Skeletal muscle satellite cell (primary cell): Measurements from ENCODE around the gene ATXN7L2.
A peak's percentile ranks its signal among the peaks of the same experiment; 100 is the strongest.

Experiments
- H3K27me3 ChIP-seq: 2 replicates; pipeline ENCODE4 v1.7.0; 2013; ENCODE audit warnings: low read length; ENCODE audit not compliant: control insufficient read depth, insufficient read depth
- H3K36me3 ChIP-seq: 2 replicates; pipeline ENCODE4 v1.7.0; 2013; ENCODE audit warnings: mild to moderate bottlenecking, control low read depth, low read length; ENCODE audit not compliant: insufficient read depth
- H3K4me1 ChIP-seq: 2 replicates; pipeline ENCODE4 v1.7.0; 2013; ENCODE audit warnings: low read length; ENCODE audit not compliant: control insufficient read depth, insufficient read depth
- H3K4me2 ChIP-seq: 2 replicates; pipeline ENCODE4 v1.7.0; 2013; ENCODE audit warnings: mild to moderate bottlenecking, low read length
- H3K4me3 ChIP-seq: 2 replicates; pipeline ENCODE4 v1.7.0; 2013; ENCODE audit warnings: low read length
- H3K9ac ChIP-seq: 2 replicates; pipeline ENCODE4 v1.7.0; 2013; ENCODE audit warnings: mild to moderate bottlenecking, low read depth, low read length, moderate library complexity
- H3K9me3 ChIP-seq: replicated peaks from 2 replicates; pipeline ENCODE4 v1.7.0; 2013; ENCODE audit warnings: mild to moderate bottlenecking, control low read depth, low read length

ATXN7L2 gene

DNA sequence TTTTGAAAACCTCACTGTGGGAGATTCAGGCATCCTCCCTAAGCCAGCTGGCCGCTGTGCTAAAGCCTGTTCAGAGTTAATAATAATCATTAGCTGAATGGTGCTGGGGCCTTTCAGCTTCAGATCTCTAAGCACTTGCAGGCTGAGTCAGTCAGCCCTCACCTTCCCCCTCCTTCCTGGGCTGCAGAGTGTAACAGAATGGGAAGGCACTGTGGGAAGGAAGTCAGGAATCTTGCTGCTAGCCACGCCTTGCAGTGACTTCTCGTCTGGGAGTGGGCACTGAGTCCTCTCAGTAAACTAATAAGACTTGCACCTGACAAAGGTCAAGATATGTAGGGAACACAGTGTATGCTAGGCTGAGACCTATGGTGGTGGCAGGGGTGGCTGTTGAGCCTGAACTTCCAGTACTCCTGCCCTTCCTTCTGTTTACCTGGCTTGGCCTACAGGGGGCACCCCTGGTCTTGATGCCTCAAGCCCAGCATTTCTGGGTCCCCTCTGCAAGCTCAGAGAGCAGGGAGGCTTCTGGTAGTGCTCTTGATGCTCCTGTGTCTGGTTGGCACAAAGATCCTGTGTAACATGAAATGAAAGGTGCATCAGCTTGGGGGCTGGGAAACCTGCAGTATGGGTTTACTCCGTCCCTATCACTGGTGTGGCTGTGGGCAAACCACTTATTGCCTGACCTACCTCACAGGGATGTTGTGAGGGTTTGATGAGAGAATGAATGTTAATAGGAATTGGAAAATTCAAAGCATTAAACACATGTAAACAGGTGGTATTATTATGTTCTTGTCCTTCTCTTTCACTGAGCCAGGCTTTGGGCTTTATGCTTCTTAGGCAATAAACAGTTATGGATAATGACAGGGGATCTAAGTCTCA is 16.2 kb downstream of the ATXN7L2 start:
- Histone ChIP-seq H3K4me3 (no peak overlapping the region), H3K36me3 (peaks cover 31% of the 10 kb centered on the region), H3K4me2 (no peak overlapping the region), H3K4me1 (peaks cover 21% of the 10 kb centered on the region), H3K9me3 (no peaks in the 10 kb centered on the region), H3K27me3 (no peaks in the 10 kb centered on the region), H3K9ac (no peak overlapping the region)

DNA sequence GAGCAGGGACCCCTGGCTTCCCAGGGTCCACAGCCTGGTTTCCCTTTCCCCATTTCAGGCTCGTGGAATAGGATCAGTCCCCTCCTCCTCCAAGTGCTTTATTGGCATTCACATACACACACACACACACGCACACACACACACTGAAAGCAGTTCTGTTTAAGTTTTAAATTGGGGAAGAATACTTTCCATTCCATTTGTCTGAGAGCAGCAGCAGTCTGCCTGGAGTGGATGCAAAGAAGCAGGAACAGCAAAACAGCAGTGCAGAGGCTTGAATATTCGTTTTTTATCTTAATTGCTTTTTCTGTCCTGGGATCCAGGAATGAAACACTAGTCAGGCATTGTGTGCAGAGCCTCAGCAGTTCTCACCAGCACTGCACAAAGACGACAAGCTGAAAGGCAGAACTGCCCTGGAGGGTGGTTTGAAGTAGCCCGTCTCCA is 17.3 kb downstream of the ATXN7L2 start:
- Histone ChIP-seq H3K4me1 (peaks cover 18% of the 10 kb centered on the region), H3K9ac (no peak overlapping the region)

DNA sequence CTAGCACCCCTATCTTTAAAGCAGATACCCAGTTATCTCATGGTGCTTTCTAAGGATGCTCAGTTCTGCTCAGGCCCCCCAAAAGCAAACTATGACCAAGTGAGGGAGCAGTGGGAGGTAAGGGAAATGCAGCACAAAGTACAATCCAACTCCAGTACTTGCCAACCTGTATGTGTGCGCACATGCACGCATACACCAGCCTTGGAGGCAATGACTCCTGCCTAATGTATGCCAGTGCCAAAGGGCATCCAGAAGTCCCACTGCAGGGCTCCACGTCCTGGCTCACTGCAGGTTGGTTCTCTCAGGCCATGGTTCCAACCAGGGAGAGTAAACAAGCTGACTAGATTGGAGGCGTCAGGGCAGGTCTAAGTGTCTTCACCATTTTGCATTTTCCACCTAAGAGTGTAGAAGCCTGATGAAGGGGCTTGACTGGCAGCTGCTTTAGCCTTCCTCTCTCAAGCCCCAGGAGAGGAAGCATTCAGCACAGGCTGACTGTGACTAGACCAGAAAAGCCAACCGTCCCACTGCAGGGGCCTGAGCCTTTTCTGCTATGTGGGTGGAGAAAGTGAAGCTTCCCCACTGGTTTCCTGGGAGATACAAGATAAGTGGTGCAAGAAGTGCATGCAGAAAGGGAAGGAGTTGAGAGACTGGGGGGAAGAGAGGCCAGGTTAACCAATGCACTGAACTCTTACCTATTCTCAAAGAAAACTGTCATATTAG is 18.1 kb downstream of the ATXN7L2 start:
- Histone ChIP-seq H3K27me3 (no peaks in the 10 kb centered on the region), H3K4me1 (peaks cover 18% of the 10 kb centered on the region), H3K36me3 (peaks cover 18% of the 10 kb centered on the region), H3K9ac (no peak overlapping the region), H3K9me3 (no peaks in the 10 kb centered on the region), H3K4me3 (no peak overlapping the region), H3K4me2 (no peak overlapping the region)

More for the DNA sequence above, 17.3 kb downstream of the ATXN7L2 start:
- no peak overlapping the region for H3K4me2 ChIP-seq
- H3K9me3 ChIP-seq = no peaks in the 10 kb centered on the region
- no peaks in the 10 kb centered on the region for H3K27me3 ChIP-seq
- H3K4me3 ChIP-seq = no peak overlapping the region
- peaks cover 26% of the 10 kb centered on the region for H3K36me3 ChIP-seq

DNA sequence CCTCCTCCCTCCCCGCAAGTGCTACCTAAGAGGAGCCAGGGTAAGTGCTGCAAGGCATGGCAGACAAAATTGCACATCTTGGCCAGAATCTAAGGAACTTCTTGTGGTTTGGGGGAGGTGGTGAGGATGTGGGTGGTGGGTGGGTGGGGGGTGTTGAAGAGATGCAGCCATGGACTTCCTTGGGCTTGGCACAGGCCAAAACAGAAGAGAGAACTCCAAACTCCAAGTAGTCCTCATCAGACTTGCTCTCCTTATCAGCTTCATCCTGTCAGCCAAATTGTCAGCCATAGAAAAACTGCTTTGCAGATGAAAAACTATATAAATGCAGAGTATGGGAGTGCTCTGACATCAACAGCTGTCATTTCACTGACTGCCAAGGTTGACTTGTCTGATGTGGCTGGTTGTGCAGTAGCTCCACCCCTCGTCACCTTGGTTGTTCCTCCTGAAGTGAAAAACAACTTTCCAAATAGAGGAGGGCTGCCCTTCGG is 18.7 kb downstream of the ATXN7L2 start:
- Histone ChIP-seq H3K4me2 (no peak overlapping the region), H3K4me3 (no peak overlapping the region), H3K9me3 (no peaks in the 10 kb centered on the region), H3K27me3 (peaks cover 4% of the 10 kb centered on the region), H3K36me3 (peaks cover 16% of the 10 kb centered on the region), H3K4me1 (peaks cover 18% of the 10 kb centered on the region), H3K9ac (no peak overlapping the region)

DNA sequence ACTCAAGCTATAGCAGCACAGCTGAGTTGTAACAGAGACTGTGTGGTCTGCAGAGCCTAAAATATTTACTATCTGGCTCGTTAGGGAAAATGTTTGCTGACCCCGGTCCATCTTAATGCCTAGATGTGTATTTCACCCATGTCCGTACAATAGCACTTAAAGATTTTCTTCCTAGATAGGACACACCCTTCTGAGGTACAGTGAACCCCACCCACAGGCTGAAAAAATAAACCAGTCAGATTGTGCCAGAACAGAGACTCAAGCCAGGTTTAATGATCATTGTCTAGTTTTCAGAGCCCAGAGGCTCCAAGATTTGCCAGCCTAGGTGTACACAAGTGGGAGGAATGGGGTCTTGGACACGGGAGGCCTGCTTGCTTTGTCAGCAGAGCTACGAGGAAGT is 20.2 kb downstream of the ATXN7L2 start:
- Histone ChIP-seq H3K4me2 (no peak overlapping the region), H3K4me3 (no peak overlapping the region), H3K9ac (no peak overlapping the region), H3K9me3 (no peaks in the 10 kb centered on the region), H3K36me3 (peaks cover 11% of the 10 kb centered on the region), H3K27me3 (peaks cover 20% of the 10 kb centered on the region), H3K4me1 (peaks cover 9% of the 10 kb centered on the region)

DNA sequence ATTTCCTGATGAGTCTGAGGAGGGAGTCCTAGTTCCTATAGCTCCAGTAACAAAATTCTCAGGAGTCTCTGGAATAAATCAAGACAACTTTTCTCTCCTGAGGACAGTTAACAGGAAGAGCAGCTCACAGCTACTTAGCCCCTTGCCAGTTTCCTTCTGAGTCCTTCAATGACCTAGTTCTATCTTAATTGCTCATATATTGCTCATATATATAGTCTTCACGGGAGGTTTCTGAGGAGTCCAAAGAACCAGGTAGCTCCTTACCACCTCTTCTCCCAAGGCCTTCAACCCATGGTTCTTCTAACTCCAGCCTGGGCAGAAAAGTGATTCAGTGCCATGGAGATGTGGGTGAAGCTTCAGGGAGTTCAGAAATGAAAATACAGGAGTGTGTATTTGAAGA is 21.3 kb downstream of the ATXN7L2 start:
- Histone ChIP-seq H3K36me3 (peaks cover 11% of the 10 kb centered on the region), H3K4me1 (peaks cover 4% of the 10 kb centered on the region), H3K9ac (no peak overlapping the region), H3K4me3 (no peak overlapping the region), H3K4me2 (no peak overlapping the region), H3K27me3 (peaks cover 24% of the 10 kb centered on the region), H3K9me3 (no peaks in the 10 kb centered on the region)

DNA sequence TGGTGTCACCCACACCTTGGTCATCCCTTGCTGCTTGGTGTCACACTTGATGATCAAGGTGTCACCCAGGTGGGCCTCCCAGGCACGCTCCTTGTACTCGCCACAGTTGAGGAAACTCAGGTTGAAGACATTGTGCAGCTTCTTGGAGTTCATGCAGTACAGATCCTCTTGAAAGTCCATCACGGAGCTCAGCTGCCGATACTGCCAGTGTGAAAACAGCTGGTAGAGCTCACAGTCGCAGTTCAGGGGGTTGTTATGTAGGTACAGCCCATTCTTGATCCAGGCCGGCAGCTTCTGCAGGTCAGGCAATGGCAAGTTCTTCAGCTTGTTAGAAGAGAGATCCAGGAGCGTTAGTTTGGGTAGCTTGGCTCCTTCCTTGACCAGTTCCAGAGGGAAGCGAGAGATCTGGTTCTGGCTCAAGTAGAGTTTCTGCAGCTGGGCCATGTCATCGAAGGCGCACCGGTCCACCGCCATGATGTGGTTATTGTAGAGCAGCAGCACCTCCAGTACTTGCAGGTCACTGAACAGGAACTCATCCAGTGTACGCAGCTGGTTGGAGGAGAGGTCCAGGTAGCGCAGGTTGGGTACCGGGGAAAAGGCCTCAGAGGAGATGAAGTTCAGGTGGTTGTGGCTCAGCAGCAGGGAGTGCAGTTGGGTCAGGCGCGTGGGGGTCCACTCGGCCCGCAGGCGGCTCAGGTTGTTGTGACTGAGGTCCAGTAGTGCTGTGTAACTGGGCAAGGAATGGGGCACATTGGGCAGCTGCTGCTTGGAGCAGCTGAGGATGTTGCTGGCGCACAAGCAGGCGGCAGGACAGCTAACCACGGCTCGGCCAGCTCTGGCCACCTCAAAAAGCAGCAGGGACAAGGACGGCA is 24.5 kb downstream of the ATXN7L2 start:
- H3K9ac ChIP-seq = no peak overlapping the region
- no peaks in the 10 kb centered on the region for H3K9me3 ChIP-seq
- peaks cover 9% of the 10 kb centered on the region for H3K4me1 ChIP-seq
- H3K27me3 ChIP-seq = peaks cover 40% of the 10 kb centered on the region
- no peak overlapping the region for H3K4me3 ChIP-seq
- H3K4me2 ChIP-seq = no peak overlapping the region
- H3K36me3 ChIP-seq = no peaks in the 10 kb centered on the region

DNA sequence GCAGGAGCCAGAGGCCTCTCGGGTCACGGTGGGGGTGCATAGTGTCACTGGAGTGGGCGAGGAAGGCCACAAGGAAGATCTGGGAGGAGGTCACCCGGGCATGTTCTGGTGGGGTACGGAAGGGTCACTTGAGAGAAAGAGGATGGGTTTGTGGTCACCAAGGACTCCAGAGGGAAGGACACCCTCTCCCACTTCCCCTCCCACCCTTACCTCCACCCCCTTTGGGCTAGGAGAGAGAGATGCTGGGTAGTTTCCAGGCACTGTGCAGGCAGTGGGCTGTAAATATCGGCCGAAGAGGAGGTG is 25.1 kb downstream of the ATXN7L2 start:
- no peak overlapping the region for H3K9ac ChIP-seq

DNA sequence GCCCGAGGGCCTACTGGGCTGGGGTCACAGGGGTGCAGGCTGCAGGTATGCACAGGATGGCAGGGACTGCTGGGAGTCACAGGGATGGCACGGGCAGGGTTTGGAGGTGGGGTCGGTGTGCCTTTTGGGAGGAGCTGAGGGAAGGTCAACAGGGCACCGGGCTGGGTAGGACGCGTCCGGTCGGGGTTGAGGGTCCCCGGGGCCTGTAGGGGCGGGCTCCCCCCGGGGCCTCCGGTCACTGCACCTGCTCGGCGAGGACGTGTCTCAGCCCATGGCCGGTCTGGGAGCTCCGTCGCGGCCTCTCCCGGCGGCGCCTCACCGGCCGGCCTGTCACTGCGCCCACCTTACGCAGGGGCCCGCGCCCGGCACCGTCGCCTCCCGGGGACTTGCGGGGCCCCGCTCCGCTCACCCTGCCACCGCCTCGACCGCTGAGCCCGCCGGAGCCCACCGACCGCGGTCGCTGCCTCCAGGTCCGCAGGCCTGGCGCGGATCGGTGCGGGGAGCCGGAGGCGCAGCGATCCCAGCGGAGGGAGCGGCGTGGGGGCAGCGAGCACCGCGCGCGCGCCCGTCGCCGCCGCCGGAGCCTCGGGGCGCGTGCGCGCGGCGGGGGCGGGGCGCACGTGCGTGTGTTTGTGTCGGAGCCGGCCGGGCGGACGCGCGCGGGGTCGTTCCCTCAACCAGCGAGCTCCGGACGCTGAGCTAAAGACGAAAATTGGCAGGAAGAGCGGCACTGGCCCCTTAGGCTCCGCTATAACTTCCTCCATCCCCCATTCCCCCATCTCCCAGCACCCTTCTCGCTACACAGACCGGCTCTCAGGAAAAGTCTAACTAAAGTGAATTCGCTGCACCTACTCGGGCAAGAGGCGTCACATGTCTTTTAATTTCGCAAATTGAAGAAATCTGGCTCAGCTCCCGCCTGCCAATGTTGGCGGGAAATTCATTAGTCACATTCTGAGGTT is 25.8 kb downstream of the ATXN7L2 start, which contains the start of gene AMIGO1:
Gene AMIGO1, minus strand, starts transcription at position 552 of the 959 bp plus-strand sequence. CDS start 815 bp downstream, outside the sequence.
- peak within 1 kb of the TSS; percentile 95 for H3K4me2 ChIP-seq
- H3K4me3 ChIP-seq = peak within 1 kb of the TSS; percentile 81
- no peaks in the 10 kb centered on the region for H3K9me3 ChIP-seq
- no peaks in the 10 kb centered on the region for H3K36me3 ChIP-seq
- H3K4me1 ChIP-seq = peaks cover 9% of the 10 kb centered on the region
- H3K27me3 ChIP-seq = peaks cover 40% of the 10 kb centered on the region
- peak within 1 kb of the TSS; percentile 42 for H3K9ac ChIP-seq

More for the DNA sequence above, 25.1 kb downstream of the ATXN7L2 start:
- Histone ChIP-seq H3K9me3 (no peaks in the 10 kb centered on the region), H3K4me3 (no peak overlapping the region), H3K4me2 (peak overlapping the region; percentile 95), H3K4me1 (peaks cover 9% of the 10 kb centered on the region), H3K36me3 (no peaks in the 10 kb centered on the region), H3K27me3 (peaks cover 40% of the 10 kb centered on the region)

DNA sequence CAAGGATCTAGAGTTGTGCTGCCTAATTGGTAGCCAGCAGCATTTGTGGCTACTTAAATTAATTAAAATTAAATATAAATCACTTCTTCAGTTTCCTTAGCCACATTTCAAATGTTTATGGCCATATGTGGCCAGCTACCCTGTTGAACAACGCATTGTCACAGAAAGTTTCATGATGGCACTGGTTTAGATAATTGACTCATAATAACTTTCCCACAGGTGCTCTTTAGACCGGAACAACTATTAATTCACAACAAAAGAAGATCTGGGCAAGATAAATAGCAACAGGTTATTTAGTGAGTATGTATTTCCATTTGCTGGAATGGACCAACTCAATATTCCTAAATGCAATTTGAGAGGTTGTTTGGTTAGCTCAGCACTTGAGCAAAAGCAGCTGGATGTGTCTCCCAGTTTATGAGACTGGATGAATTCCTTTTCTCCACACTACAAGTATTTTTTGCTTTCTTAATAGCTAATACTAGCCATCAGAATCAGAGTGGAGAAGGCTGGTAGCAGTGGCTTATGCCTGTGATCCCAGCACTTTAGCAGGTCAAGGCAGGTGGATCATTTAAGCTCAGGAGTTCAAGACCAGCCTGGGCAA is 29.5 kb downstream of the ATXN7L2 start:
- no peak overlapping the region for H3K4me3 ChIP-seq
- peaks cover 9% of the 10 kb centered on the region for H3K4me1 ChIP-seq
- H3K27me3 ChIP-seq = peaks cover 27% of the 10 kb centered on the region
- no peak overlapping the region for H3K4me2 ChIP-seq
- H3K9ac ChIP-seq = no peak overlapping the region
- H3K9me3 ChIP-seq = no peaks in the 10 kb centered on the region
- H3K36me3 ChIP-seq = no peaks in the 10 kb centered on the region
